IMR-90 (cell line): ENCODE measurements around the gene GSTO1.

Experiments used
- CHD1 ChIP-seq: IDR thresholded peaks from 2 replicates; pipeline ENCODE4 v1.6.1; 2012; ENCODE audit warnings: low read depth, low read length, improper control_type of control experiment
- POLR2A ChIP-seq: IDR thresholded peaks from 2 replicates; pipeline ENCODE4 v1.6.1; 2012; ENCODE audit warnings: mild to moderate bottlenecking, low read depth, low read length
- TF ChIP-seq, protein P1 (sequence below): conservative IDR thresholded peaks from 2 replicates; pipeline ENCODE4 v1.5.1; 2012; ENCODE audit warnings: mild to moderate bottlenecking, low read depth, low read length, improper control_type of control experiment
- TF ChIP-seq, protein P2 (sequence below): fragments of 150-350 bp; IDR thresholded peaks from 2 replicates; pipeline ENCODE4 v1.6.1; 2017; ENCODE audit warnings: mild to moderate bottlenecking, antibody characterized with exemption, low read length, low read depth

DNA sequence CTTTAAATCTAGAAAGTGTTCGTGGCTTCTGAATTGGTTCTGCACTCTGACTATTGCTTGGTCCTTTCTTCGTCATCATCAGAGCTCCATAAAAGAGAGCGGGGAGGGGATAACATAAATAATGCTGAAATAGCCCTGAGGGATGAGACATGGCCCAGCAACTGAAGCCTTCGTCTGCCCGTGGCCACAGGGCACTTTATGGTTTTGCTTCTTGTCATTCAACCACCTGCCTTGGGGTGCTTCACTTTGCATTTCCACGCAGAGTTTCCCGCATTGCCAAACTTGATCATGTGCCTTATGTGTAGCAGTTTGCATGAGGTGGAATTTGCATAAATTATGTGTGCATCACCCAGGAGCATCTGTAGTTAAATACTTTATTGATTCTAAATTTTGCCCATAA is 30.2 kb downstream of the GSTO1 start:
- TF ChIP-seq CHD1 (no peak), POLR2A (no peak)
- TF ChIP-seq, protein P1, sequence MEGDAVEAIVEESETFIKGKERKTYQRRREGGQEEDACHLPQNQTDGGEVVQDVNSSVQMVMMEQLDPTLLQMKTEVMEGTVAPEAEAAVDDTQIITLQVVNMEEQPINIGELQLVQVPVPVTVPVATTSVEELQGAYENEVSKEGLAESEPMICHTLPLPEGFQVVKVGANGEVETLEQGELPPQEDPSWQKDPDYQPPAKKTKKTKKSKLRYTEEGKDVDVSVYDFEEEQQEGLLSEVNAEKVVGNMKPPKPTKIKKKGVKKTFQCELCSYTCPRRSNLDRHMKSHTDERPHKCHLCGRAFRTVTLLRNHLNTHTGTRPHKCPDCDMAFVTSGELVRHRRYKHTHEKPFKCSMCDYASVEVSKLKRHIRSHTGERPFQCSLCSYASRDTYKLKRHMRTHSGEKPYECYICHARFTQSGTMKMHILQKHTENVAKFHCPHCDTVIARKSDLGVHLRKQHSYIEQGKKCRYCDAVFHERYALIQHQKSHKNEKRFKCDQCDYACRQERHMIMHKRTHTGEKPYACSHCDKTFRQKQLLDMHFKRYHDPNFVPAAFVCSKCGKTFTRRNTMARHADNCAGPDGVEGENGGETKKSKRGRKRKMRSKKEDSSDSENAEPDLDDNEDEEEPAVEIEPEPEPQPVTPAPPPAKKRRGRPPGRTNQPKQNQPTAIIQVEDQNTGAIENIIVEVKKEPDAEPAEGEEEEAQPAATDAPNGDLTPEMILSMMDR = no peak
- TF ChIP-seq, protein P2, sequence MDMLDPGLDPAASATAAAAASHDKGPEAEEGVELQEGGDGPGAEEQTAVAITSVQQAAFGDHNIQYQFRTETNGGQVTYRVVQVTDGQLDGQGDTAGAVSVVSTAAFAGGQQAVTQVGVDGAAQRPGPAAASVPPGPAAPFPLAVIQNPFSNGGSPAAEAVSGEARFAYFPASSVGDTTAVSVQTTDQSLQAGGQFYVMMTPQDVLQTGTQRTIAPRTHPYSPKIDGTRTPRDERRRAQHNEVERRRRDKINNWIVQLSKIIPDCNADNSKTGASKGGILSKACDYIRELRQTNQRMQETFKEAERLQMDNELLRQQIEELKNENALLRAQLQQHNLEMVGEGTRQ = no peak
